HEK293 (cell line): ENCODE results near the gene SOX30.

Experiments used
- BCL11A ChIP-seq: fragments of 450-650 bp; formaldehyde crosslinking; IDR thresholded peaks from 2 replicates; pipeline ENCODE4 v1.5.1; 2016; ENCODE audit warnings: low read depth, missing biosample characterization, missing genetic modification characterization
- ZBTB20 ChIP-seq: fragments of 450-650 bp; formaldehyde crosslinking; IDR thresholded peaks from 2 replicates; pipeline ENCODE4 v1.5.1; 2016; ENCODE audit warnings: missing biosample characterization, missing genetic modification characterization
- ZNF121 ChIP-seq: fragments of 450-650 bp; formaldehyde crosslinking; IDR thresholded peaks from 2 replicates; pipeline ENCODE4 v1.5.1; 2016; ENCODE audit warnings: missing biosample characterization, missing genetic modification characterization
- ZNF544 ChIP-seq: fragments of 450-650 bp; formaldehyde crosslinking; IDR thresholded peaks from 2 replicates; pipeline ENCODE4 v1.5.0; 2017; ENCODE audit warnings: missing biosample characterization, missing genetic modification characterization
- ZNF670 ChIP-seq: fragments of 450-650 bp; formaldehyde crosslinking; IDR thresholded peaks from 2 replicates; pipeline ENCODE4 v1.5.1; 2016; ENCODE audit warnings: missing biosample characterization, missing genetic modification characterization, low read depth
- ZSCAN16 ChIP-seq: fragments of 450-650 bp; formaldehyde crosslinking; IDR thresholded peaks from 2 replicates; pipeline ENCODE4 v1.5.1; 2016; ENCODE audit warnings: missing biosample characterization, missing genetic modification characterization
- TF ChIP-seq, protein P1 (sequence below): fragments of 450-650 bp; formaldehyde crosslinking; IDR thresholded peaks from 2 replicates; pipeline ENCODE4 v1.5.1; 2016; ENCODE audit warnings: missing biosample characterization, missing genetic modification characterization
- TF ChIP-seq, protein P2 (sequence below): fragments of 450-650 bp; formaldehyde crosslinking; IDR thresholded peaks from 2 replicates; pipeline ENCODE4 v1.5.1; 2016; ENCODE audit warnings: missing biosample characterization, missing genetic modification characterization
- TF ChIP-seq, protein P3 (sequence below): fragments of 450-650 bp; formaldehyde crosslinking; IDR thresholded peaks from 2 replicates; pipeline ENCODE4 v1.5.1; 2016; ENCODE audit warnings: missing biosample characterization, missing genetic modification characterization
- TF ChIP-seq, protein P4 (sequence below): fragments of 450-650 bp; formaldehyde crosslinking; IDR thresholded peaks from 2 replicates; pipeline ENCODE4 v1.5.1; 2016; ENCODE audit warnings: missing biosample characterization, missing genetic modification characterization

DNA sequence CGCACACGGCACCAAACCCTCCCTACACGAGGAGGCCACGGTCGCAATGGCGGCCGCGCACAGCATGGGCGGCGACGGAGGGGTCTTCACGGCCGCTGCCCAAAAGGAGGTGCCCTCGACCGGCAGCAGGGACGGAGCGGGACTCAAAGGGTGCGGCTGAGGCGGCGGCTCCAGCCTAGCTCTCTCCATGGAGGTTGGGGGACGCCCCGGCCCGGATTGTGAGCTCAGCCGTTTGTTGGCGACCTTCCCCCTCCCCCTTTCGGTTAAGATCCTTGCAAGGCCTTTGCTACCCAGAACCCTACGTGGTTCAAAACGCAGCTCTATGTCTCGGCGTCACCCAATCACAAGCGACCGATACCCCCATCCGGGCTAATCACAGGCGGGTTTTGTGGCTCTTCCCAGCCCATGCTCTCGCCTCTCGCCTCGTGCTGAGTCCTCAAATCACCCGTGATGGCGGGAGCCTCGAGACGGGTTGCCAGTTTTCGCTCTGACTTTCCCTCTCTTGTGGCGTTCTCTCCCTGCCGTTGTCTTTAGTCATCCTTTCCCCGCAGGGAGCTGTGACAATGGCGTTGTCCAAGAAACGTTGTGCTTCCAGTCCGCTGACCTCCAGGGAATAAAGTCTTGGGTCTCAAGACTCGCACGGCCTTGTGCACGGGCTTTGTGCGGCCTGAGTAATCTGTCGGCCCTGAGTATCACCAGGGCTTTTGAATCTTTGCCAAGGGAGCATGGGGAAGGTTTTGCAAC lies 38.6 kb upstream of the SOX30 start:
- TF ChIP-seq, protein P1, sequence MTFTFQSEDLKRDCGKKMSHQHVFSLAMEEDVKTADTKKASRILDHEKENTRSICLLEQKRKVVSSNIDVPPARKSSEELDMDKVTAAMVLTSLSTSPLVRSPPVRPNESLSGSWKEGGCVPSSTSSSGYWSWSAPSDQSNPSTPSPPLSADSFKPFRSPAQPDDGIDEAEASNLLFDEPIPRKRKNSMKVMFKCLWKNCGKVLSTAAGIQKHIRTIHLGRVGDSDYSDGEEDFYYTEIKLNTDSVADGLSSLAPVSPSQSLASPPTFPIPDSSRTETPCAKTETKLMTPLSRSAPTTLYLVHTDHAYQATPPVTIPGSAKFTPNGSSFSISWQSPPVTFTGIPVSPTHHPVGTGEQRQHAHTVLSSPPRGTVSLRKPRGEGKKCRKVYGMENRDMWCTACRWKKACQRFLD: no peak
- TF ChIP-seq, protein P2, sequence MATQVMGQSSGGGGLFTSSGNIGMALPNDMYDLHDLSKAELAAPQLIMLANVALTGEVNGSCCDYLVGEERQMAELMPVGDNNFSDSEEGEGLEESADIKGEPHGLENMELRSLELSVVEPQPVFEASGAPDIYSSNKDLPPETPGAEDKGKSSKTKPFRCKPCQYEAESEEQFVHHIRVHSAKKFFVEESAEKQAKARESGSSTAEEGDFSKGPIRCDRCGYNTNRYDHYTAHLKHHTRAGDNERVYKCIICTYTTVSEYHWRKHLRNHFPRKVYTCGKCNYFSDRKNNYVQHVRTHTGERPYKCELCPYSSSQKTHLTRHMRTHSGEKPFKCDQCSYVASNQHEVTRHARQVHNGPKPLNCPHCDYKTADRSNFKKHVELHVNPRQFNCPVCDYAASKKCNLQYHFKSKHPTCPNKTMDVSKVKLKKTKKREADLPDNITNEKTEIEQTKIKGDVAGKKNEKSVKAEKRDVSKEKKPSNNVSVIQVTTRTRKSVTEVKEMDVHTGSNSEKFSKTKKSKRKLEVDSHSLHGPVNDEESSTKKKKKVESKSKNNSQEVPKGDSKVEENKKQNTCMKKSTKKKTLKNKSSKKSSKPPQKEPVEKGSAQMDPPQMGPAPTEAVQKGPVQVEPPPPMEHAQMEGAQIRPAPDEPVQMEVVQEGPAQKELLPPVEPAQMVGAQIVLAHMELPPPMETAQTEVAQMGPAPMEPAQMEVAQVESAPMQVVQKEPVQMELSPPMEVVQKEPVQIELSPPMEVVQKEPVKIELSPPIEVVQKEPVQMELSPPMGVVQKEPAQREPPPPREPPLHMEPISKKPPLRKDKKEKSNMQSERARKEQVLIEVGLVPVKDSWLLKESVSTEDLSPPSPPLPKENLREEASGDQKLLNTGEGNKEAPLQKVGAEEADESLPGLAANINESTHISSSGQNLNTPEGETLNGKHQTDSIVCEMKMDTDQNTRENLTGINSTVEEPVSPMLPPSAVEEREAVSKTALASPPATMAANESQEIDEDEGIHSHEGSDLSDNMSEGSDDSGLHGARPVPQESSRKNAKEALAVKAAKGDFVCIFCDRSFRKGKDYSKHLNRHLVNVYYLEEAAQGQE (tag by site-specific recombination): no peak
- TF ChIP-seq, protein P3, sequence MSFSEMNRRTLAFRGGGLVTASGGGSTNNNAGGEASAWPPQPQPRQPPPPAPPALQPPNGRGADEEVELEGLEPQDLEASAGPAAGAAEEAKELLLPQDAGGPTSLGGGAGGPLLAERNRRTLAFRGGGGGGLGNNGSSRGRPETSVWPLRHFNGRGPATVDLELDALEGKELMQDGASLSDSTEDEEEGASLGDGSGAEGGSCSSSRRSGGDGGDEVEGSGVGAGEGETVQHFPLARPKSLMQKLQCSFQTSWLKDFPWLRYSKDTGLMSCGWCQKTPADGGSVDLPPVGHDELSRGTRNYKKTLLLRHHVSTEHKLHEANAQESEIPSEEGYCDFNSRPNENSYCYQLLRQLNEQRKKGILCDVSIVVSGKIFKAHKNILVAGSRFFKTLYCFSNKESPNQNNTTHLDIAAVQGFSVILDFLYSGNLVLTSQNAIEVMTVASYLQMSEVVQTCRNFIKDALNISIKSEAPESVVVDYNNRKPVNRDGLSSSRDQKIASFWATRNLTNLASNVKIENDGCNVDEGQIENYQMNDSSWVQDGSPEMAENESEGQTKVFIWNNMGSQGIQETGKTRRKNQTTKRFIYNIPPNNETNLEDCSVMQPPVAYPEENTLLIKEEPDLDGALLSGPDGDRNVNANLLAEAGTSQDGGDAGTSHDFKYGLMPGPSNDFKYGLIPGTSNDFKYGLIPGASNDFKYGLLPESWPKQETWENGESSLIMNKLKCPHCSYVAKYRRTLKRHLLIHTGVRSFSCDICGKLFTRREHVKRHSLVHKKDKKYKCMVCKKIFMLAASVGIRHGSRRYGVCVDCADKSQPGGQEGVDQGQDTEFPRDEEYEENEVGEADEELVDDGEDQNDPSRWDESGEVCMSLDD: no peak
- TF ChIP-seq ZNF670 (tag by site-specific recombination) (no peak), ZNF121 (tag by site-specific recombination) (no peak), ZNF544 (tag by site-specific recombination) (no peak), ZSCAN16 (tag by site-specific recombination) (no peak), BCL11A (tag by site-specific recombination) (no peak), ZBTB20 (tag by site-specific recombination) (no peak)
- TF ChIP-seq, protein P4, sequence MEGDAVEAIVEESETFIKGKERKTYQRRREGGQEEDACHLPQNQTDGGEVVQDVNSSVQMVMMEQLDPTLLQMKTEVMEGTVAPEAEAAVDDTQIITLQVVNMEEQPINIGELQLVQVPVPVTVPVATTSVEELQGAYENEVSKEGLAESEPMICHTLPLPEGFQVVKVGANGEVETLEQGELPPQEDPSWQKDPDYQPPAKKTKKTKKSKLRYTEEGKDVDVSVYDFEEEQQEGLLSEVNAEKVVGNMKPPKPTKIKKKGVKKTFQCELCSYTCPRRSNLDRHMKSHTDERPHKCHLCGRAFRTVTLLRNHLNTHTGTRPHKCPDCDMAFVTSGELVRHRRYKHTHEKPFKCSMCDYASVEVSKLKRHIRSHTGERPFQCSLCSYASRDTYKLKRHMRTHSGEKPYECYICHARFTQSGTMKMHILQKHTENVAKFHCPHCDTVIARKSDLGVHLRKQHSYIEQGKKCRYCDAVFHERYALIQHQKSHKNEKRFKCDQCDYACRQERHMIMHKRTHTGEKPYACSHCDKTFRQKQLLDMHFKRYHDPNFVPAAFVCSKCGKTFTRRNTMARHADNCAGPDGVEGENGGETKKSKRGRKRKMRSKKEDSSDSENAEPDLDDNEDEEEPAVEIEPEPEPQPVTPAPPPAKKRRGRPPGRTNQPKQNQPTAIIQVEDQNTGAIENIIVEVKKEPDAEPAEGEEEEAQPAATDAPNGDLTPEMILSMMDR (tag by site-specific recombination): no peak
